ENCODE measurements around the gene BCAN.

The BCAN gene

GRCh38 chr1:156663178-156663577 is 21.3 kb downstream of the BCAN start:
- DNase-seq, result peak; percentile 92 to 93

- DNase-seq, result peak; percentile 62 to 70
Measured at GRCh38 chr1:156664046-156664766, 22.3 kb downstream of the BCAN start.

- peak; percentile 29 to 51 for DNase-seq
Measured at GRCh38 chr1:156664767-156665411, 23.0 kb downstream of the BCAN start.

- DNase-seq, result no peak
Measured at GRCh38 chr1:156665539-156665938, 23.6 kb downstream of the BCAN start.

- no peak for DNase-seq
Measured at GRCh38 chr1:156666862-156667609, 25.1 kb downstream of the BCAN start.

GRCh38 chr1:156667610-156667967 is 25.7 kb downstream of the BCAN start:
- no peak for DNase-seq

- DNase-seq, result no peak
Measured at GRCh38 chr1:156667968-156668709, 26.2 kb downstream of the BCAN start.

- DNase-seq, result no peak
Measured at GRCh38 chr1:156668801-156669637, 27.1 kb downstream of the BCAN start.

GRCh38 chr1:156669794-156670193 is 27.9 kb downstream of the BCAN start:
- DNase-seq, result no peak

GRCh38 chr1:156670359-156670758 is 28.4 kb downstream of the BCAN start:
- DNase-seq, result no peak

GRCh38 chr1:156670791-156671190 is 28.9 kb downstream of the BCAN start:
- no peak for DNase-seq

- no peak for DNase-seq
Measured at GRCh38 chr1:156671804-156672203, 29.9 kb downstream of the BCAN start.

- peak in 1 of 2 experiments; percentile 11 for DNase-seq
Measured at GRCh38 chr1:156673387-156674121, 31.6 kb downstream of the BCAN start.

- peak; percentile 68 to 72 for DNase-seq
Measured at GRCh38 chr1:156675210-156676113, 33.5 kb downstream of the BCAN start.

GRCh38 chr1:156676114-156676819 is 34.4 kb downstream of the BCAN start:
- DNase-seq, result no peak

GRCh38 chr1:156676820-156677615 is 35.1 kb downstream of the BCAN start, which contains the start of gene NES:
NES (minus strand) TSS chr1:156677407; CDS start chr1:156677264, 143 bp downstream.
- peak; percentile 62 to 66 for DNase-seq

GRCh38 chr1:156677616-156678596 is 36.0 kb downstream of the BCAN start:
- peak; percentile 79 to 87 for DNase-seq
